ENCODE results near the gene PCDH10. TPM values are rescaled to one million over a fixed set of nuclear protein-coding genes. Genes with fewer than 3 reads are reported as not detected.

Gene PCDH10
- total and polyA plus RNA-seq, 10 of the 15 experiments (the other 5 are each of a cell fraction or from before 2014, with no cell fraction given) = under 0.01 to 0.38 (median 0.02) TPM; not detected in 6

DNA sequence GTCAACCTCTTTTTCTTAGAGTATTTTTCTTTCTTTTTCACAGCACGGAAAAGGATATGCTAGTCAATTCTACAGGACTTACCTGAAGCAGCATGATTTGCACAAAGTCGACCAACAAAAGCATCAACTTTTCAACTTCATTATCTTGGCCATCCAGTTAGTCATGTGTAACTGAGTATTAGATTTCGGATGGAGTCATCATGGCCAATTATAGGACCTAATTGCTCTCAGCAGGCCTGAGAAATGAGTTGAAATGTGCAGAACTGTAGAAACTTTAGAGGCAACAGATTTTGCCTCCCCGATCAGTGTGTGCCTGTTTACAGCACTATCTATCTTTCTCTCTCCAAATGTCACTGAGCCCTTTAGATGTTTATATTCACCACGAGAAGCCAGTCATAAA lies 41.0 kb downstream of the PCDH10 start:
- DNase-seq (ENCODE audit: low read depth, low spot score) (no peak), FAIRE-seq (no peak), ATAC-seq (peak; percentile 57)
- Histone ChIP-seq H3K27me3 (replicated peaks in 1 of 2; ENCODE audit: control insufficient read depth in 2 of 2, insufficient read depth in 2 of 2, low read length in 1 of 2) (no peaks in the 10 kb centered on the region), H3K4me3 (no peak overlapping the region), H4K20me1 (ENCODE audit: control insufficient read depth, insufficient read depth) (no peaks in the 10 kb centered on the region), H3K4me2 (ENCODE audit: control insufficient read depth, insufficient read depth) (no peak overlapping the region), H3K79me2 (ENCODE audit: control insufficient read depth, insufficient read depth, low read length) (no peaks in the 10 kb centered on the region), H3K36me3 (ENCODE audit: control insufficient read depth in 2 of 2, insufficient read depth in 2 of 2, low read length in 1 of 2) (no peaks in the 10 kb centered on the region), H3K4me1 (ENCODE audit: control insufficient read depth, insufficient read depth, low read length) (no peaks in the 10 kb centered on the region), H2AFZ (ENCODE audit: control insufficient read depth, low read depth, low read length) (no peak overlapping the region), H3K27ac (ENCODE audit: control insufficient read depth, insufficient read depth) (no peak overlapping the region), H3K9me3 (replicated peaks; ENCODE audit: control insufficient read depth, insufficient read depth, low read length) (no peaks in the 10 kb centered on the region), H3K9ac (ENCODE audit: control insufficient read depth, insufficient read depth, low read length) (no peak overlapping the region)
- TF ChIP-seq SUPT20H (IDR thresholded peaks at IDR 0.05; ENCODE audit: borderline replicate concordance, control insufficient read depth, low read depth, low read length) = no peak
- TF ChIP-seq NFXL1 (IDR thresholded peaks at IDR 0.05; ENCODE audit: borderline replicate concordance) = no peak
- no peak for TF ChIP-seq KAT2A (conservative IDR thresholded peaks at IDR 0.05; ENCODE audit: control insufficient read depth, low read depth, low read length)
- no peak for TF ChIP-seq STAT3 (IDR thresholded peaks at IDR 0.05; ENCODE audit: low read depth, low read length)
- no peak for TF ChIP-seq ZNF24 (IDR thresholded peaks at IDR 0.05)
- TF ChIP-seq MTA3 (IDR thresholded peaks at IDR 0.05; ENCODE audit: borderline replicate concordance, low read length) = no peak
- TF ChIP-seq, protein P1, sequence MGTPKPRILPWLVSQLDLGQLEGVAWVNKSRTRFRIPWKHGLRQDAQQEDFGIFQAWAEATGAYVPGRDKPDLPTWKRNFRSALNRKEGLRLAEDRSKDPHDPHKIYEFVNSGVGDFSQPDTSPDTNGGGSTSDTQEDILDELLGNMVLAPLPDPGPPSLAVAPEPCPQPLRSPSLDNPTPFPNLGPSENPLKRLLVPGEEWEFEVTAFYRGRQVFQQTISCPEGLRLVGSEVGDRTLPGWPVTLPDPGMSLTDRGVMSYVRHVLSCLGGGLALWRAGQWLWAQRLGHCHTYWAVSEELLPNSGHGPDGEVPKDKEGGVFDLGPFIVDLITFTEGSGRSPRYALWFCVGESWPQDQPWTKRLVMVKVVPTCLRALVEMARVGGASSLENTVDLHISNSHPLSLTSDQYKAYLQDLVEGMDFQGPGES (IDR thresholded peaks at IDR 0.05) = no peak
- no peak for TF ChIP-seq ZZZ3 (IDR thresholded peaks at IDR 0.05; ENCODE audit: control insufficient read depth, insufficient read length, low read depth)
- TF ChIP-seq MEF2B (IDR thresholded peaks at IDR 0.05; ENCODE audit: partially characterized antibody, poor library complexity, severe bottlenecking) = no peak
- TF ChIP-seq BHLHE40 (IDR thresholded peaks at IDR 0.05; ENCODE audit: borderline replicate concordance in 1 of 2, low read depth in 2 of 2, low read length in 1 of 2) = no peak
- TF ChIP-seq DPF2 (IDR thresholded peaks at IDR 0.05) = no peak
- no peak for TF ChIP-seq BMI1 (IDR thresholded peaks at IDR 0.05; ENCODE audit: borderline replicate concordance)
- no peak for TF ChIP-seq EED (IDR thresholded peaks at IDR 0.05; ENCODE audit: low read depth)
- ChIA-PET RAD21 (ENCODE audit: unreplicated experiment) (no interaction called here), SMC1A (ENCODE audit: uncharacterized antibody, unreplicated experiment) (no interaction called here), CTCF (no interaction called here), POLR2A (no interaction called here)
- intact Hi-C loops (cut with micrococcal nuclease; ENCODE audit: unreplicated experiment) = no loop called here
- in situ Hi-C loops (cut with MboI) = no loop called here
- WGBS (ENCODE audit: insufficient coverage, insufficient replicate concordance, low lambda C conversion rate, missing lambda C conversion rate) = 39% methylated on average over 5 of the region's 5 CpGs
- no TSS peak for BruUV-seq (replicated peaks)
